GM18498 (cell line): ENCODE measurements around the gene UBA1.

Source experiments
- ATAC-seq: cut with Tn5 transposase; IDR thresholded peaks from one replicate; pipeline ENCODE4 v1.9.1; 2021; ENCODE audit warnings: mild to moderate bottlenecking, moderate library complexity; ENCODE audit not compliant: unreplicated experiment

The UBA1 gene

GRCh38 chrX:47193475-47194193, at the start of gene UBA1:
Gene UBA1 (plus strand): TSS chrX:47193829. CDS start chrX:47198803, 4,974 bp downstream.
- ATAC-seq = peak; percentile 71

DNA sequence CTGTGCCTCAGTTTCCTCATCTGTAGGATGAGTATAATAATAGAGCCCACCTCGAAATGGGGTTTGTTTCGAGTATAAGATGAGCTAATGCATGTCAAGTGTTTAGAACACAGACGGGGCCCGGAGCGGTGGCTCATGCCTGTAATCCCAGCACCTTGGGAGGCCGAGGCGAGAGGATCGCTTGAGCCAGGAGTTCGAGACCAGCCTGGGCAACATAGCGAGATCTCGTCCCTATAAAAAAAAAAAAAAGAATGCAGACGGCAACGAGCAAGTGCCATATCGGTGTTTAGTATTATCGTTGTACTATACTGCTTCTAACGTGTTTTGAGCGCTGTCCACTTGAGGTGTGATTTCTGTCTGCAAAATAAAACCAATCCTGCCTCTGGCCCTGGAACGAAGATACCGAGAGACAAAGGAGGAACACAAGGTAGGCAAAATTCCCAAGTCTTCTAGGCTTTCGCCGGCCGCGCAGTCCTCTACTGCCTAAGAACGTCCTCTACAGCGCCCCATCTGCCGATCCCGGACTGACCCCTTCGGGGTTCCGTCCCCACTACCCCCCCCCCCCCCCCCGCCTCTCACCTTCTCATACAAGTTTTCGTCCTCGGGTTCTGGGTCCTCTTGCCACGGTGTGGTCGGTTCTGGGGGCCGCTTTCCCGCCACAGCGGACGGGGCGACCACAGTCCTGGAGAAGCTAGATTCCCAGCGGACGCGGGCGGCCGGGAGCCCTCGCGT, 49.6 kb upstream of the UBA1 start:
- ATAC-seq = peak; percentile 11

DNA sequence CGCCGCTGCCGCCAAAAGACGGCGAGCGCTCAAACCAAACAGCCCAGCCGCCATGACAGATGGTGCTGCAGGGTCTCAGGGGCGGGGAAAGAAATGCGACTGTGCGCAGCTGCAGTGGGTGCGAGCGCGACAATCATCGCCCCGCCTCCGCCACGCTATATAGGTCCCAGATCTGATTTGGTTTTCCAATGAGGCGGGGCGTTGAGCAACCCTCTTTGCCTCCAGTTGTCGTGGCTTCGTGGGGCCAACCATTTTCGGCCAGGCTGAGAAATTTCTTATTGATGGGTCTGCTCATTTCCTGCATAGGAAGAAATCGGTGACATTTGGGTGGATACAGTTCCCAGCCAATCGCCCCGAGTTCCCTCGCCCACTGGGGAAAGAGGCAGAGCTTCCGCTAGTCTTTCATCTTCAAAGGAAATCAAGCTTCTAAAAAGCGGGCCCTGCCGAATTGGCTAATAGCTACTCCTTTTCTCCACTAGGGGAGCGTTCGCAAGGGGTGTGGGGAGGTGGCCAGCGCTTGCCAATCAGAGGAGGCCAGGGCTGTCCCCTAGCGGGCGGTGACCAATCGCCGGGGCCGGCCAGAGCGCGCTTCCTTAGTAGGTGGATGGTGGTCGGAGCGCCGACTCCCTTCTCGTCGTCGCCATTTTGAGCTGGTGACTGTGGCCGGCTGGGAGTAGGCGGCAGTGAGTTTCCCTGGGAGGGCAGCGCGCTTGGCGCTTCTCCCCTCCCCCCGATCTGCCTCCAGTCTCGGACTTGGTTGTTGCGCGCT, 48.8 kb upstream of the UBA1 start, which contains the start of the genes NDUFB11 and RBM10:
TSS of gene NDUFB11 (minus strand) at position 77 of the 769 bp plus-strand sequence. CDS start at position 54, 23 bp downstream.
TSS of gene RBM10 (plus strand) at position 596 of the 769 bp plus-strand sequence. CDS start 2,261 bp downstream, outside the sequence.
- ATAC-seq = peak; percentile 91

DNA sequence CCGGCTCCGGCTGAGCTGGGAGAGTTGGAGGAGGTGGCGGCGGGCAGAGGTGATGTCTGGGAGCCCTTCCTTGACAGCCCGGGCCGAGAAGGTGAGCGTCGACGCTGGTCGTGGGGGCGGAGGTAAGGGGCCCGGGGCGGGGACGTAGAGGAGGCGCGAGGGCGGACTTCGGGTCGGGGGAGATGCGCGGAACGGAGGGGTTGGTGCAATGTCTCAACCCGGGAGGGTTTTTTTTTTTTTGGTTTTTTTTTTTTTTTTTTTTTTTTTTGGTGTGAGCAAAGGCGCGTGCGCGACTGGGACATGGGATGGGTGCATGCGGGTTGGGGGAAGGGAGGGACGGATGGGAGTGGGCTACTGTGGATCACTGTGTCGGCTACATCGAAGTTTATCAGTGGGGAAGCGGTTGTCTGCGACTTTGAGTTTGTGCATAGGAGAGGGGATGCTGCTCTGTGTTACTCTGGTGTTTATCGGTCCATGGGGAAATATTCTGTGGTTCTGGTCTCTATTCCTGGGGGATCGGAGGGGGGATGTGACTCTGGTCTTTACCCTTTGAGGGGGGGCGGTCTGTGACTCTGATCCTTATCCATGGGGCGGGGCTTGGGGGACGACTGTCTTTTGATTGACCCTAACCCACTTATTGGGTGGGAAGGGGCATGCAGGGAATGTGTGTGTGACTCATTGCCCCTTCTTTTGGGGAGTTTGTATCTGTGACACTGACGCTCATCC, 48.1 kb upstream of the UBA1 start:
- peak; percentile 33 for ATAC-seq

DNA sequence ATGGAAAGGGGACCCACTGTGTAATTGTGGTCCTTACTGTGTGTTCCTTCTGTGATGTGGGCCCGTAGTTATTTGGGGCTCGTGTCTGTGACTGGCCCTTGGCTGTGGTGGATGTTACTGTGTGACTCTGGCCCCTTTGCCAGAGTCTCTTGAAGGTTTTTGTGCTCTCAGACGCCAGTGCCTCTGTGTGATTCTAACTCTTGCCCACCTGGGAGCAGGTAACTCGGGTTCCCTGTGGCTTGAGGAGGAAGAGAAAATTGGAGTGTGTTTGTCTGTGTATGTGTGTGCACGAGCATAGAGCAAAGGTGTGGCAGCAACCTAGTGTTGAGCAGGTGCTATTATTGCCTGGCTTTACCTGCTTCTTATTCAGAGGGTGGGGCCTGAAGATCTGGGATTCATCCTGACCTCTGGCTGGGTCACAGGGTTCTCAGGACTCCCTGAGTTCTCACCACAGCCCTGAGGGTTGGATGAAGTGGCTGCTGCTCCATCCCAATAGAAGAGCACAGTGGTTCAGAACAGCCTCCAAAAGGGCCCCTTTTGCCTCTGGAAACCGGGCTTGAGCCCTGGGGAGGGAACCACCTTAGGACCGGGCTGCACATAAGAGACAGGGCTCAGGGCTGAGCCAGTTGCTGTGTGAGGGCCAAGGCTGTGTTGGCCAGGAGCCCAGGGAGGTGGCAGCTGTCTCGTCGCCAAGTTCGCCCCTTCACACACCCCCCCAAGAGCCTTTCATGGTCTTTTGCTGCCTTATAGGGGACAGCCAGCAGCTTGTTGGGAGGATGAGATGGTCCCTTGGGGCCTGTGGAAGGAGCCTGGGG, 47.3 kb upstream of the UBA1 start:
- no peak for ATAC-seq

DNA sequence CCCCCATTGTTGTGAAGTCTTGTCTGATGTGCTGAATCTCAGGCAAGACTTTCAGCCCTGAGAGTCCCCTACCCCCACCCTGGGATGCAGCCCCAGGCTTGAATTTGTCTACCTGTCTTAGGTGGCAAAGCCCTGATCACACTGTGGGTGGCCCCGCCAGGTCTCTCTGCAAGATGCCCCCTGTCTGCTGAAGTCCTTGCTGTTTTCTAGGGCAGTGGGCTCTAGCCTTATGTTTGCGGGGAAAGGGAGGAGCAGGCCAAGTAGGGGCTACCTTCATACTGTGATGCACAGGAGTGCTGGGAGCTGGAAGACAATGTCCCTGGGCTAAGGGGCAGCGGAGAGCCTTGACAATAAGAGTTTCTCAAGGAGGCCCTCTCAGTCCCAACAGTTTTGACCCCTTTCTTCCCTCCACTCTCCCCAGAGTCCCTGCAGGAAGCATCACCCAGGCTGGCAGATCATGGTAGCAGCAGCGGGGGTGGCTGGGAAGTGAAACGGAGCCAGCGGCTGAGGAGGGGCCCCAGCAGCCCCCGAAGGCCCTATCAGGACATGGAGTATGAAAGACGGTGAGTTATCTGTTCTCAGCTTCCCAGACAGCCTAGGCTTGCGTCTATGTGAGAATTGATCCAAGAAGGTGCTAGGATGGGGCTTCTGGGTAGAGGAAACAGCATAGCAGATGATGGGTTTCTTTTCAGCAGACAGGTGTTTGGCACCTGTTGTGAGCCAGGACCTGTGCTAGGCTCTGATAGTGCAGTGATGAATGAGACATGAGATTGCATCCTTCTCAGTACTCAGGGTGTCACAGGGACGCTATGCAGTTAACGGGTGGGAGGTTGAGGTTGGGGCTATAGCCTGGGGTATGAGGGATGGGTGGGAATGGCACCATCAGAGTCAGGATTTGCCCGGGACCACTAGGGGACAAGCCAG, 46.4 kb upstream of the UBA1 start:
- no peak for ATAC-seq

DNA sequence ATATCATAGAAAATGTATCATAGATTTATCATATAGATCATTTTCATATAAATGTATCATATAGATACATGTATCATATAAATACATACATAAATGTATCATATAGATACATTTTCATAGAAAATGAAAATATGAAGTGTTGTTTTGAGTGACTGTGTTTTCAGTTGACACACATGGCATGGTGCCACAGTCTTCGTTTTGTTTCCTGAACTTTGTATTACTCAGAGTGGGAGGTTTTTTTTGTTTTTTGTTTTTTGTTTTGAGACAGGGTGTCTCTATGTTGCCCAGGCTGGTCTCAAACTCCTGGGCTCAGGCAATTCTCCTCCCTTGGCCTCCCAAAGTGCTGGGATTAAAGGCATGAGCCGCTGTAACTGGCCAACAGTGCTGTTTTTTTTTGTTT, 44.7 kb upstream of the UBA1 start:
- ATAC-seq = no peak

- no peak for ATAC-seq
These were observed 42.2 kb upstream of the UBA1 start for GRCh38 chrX:47151435-47151834.

GRCh38 chrX:47156611-47157520, 36.8 kb upstream of the UBA1 start:
- ATAC-seq = no peak

DNA sequence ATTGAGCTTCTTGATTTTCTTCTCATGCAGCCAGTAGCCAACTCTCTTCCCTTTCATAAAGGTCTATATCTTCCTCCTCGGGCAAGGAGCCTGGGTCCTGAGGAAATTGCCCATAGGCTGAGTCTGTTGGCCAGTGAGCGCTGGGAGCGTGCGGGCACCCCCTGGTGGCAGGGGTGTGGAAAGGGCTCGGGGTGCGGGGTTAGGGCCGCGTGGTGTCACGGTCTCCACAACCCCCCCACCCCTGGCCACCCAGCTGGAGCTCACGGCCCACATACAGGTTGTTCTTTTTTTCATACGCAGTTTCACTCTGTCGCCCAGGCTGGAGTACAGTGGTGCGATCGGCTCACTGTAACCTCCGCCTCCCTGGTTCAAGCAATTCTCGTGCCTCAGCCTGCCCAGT, 35.5 kb upstream of the UBA1 start:
- ATAC-seq = no peak

DNA sequence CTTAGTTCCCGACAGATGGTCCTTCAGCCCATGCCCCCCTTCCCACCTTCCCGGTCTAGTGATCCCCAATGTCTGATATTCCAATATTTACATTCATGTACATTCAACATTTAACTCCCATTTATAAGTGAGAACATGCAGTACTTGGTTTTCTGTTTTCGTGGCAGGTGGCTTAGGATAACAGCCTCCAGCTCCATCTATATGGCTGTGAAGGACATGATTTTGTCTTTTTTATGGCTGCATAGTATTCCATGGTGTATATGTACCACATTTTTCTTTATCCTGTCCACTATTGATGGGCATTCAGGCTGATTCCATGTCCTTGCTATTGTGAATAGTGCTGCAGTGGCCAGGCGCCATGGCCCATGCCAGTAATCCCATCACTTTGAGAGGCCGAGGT, 34.8 kb upstream of the UBA1 start:
- ATAC-seq = no peak

- no peak for ATAC-seq
These were observed 32.8 kb upstream of the UBA1 start for GRCh38 chrX:47160781-47161180.

DNA sequence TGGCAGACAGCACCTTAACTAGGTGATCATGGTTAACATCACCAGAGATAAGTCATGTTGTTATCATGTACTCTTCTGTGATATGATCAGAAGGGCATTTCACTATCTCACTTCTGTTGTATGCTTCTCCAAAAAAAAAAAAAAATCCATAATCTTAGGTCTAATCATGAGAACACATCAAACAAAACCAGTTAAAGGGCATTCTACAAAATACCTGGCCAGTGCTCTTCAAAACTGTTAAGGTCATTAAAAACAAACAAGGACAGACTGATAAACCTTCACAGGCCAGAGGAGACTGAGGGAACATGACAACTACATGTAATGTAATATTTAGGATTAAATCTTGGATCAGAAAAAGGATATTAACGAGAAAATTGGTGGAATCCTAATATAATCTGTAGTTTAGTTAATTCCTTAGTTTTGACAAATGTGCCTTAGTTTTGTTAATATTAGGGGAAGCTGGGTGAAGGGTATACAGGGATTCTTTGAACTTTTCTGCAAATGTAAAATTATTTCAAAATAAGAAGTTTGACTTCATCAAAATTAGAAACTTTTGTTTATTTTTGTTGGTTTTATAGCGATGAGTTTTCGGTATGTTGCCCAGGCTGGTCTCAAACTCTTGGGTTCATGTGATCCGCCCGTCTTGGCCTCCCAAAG, 30.6 kb upstream of the UBA1 start:
- no peak for ATAC-seq

DNA sequence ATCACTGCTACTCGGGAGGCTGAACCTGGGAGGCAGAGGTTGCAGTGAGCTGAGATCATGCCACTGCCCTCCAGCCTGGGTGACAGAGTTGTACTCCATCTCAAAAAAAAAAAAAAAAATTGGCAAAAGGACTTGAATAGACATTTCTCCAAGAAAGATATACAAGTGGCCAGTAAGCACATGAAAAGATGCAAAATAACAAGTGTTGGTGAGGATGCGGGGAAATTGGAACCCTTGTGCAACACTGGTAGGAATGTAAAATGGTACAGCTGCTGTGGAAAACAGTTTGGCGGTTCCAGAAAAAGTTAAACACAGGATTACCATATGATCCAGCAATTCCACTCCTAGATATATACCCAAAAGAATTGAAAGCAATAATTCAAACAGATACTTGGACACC, 29.2 kb upstream of the UBA1 start:
- no peak for ATAC-seq

DNA sequence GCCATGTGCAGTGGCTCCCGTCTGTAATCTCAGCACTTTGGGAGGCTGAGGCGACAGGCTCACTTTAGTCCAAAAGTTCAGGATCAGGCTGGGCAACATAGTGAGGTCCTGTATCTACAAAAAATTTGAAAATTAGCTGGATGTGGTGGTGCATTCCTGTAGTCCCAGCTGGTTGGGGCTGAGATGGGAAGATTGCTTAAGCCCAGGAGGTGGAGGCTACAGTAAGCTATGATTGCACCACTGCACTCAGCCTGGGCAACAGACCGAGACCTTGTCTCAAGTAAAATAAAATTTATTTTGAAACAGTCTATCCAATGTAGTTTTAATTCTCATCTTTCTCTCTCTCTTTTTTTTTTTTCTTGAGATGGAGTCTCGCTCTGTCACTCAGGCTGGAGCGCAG, 27.5 kb upstream of the UBA1 start:
- no peak for ATAC-seq

GRCh38 chrX:47168495-47169073, 25.0 kb upstream of the UBA1 start:
- no peak for ATAC-seq

- ATAC-seq = no peak
These were observed 24.4 kb upstream of the UBA1 start for GRCh38 chrX:47169273-47169672.
